Right lobe of liver (tissue), 4 donors: ENCODE results near the gene NKX6-1.

Source experiments
- CTCF ChIP-seq, 4 donors: fragments of 200-600 bp in 3 of 4; fragments of 450-650 bp in 1 of 4; IDR thresholded peaks; one replicate each; pipeline versions ENCODE4 v1.5.1 to v1.8.0; 2016 to 2022; ENCODE audit warnings: antibody characterized with exemption in 4 of 4, mild to moderate bottlenecking in 2 of 4
- POLR2A ChIP-seq: fragments of 450-650 bp; IDR thresholded peaks from one replicate; pipeline ENCODE4 v1.6.1; 2017; ENCODE audit warnings: antibody characterized with exemption, mild to moderate bottlenecking
- donor health status: DM: no; HTN: no; CAD: no.
- donor health status: DM: no; HTN: no; CAD: no.
- donor health status: DM: no; HTN: yes; CAD: no.

GRCh38 chr4:84499624-84499982 lies 511 bp upstream of the NKX6-1 start:
- no peak for TF ChIP-seq CTCF (IDR thresholded peaks at IDR 0.05)
- no peak for TF ChIP-seq POLR2A
